Ishikawa (cell line): ENCODE data around the gene ZNF423.

Experiments used
- CEBPB ChIP-seq: IDR thresholded peaks from 2 replicates; pipeline ENCODE4 v1.6.1; 2012
- CREB1 ChIP-seq: IDR thresholded peaks from 2 replicates; pipeline ENCODE4 v1.6.1; 2012; ENCODE audit warnings: low read depth
- EGR1 ChIP-seq: IDR thresholded peaks from 2 replicates; pipeline ENCODE4 v1.6.1; 2012
- EP300 ChIP-seq: IDR thresholded peaks from 2 replicates; pipeline ENCODE4 v1.6.1; 2012; ENCODE audit warnings: borderline replicate concordance
- FOXM1 ChIP-seq: IDR thresholded peaks from 2 replicates; pipeline ENCODE4 v1.6.1; 2012; ENCODE audit warnings: low read depth, borderline replicate concordance
- NFIC ChIP-seq: IDR thresholded peaks from 2 replicates; pipeline ENCODE4 v1.6.1; 2012
- RAD21 ChIP-seq: IDR thresholded peaks from 2 replicates; pipeline ENCODE4 v1.6.1; 2012; ENCODE audit warnings: low read depth
- TAF1 ChIP-seq: IDR thresholded peaks from 2 replicates; pipeline ENCODE4 v1.6.1; 2012; ENCODE audit warnings: low read depth, mild to moderate bottlenecking
- TCF12 ChIP-seq: IDR thresholded peaks from 2 replicates; pipeline ENCODE4 v1.6.1; 2012; ENCODE audit warnings: low read depth
- TEAD4 ChIP-seq: IDR thresholded peaks from 2 replicates; pipeline ENCODE4 v1.6.1; 2012
- YY1 ChIP-seq: IDR thresholded peaks from 2 replicates; pipeline ENCODE4 v1.6.1; 2012; ENCODE audit warnings: low read depth
- ZBTB7A ChIP-seq: IDR thresholded peaks from 2 replicates; pipeline ENCODE4 v1.6.1; 2012; ENCODE audit warnings: low read depth
- TF ChIP-seq, protein P1 (sequence below): IDR thresholded peaks from 2 replicates; pipeline ENCODE4 v1.6.1; 2012
- TF ChIP-seq, protein P2 (sequence below): IDR thresholded peaks from 2 replicates; pipeline ENCODE4 v1.6.1; 2012
- TF ChIP-seq, protein P3 (sequence below): IDR thresholded peaks from 2 replicates; pipeline ENCODE4 v1.6.1; 2012; ENCODE audit warnings: low read depth, mild to moderate bottlenecking

ZNF423 gene

DNA sequence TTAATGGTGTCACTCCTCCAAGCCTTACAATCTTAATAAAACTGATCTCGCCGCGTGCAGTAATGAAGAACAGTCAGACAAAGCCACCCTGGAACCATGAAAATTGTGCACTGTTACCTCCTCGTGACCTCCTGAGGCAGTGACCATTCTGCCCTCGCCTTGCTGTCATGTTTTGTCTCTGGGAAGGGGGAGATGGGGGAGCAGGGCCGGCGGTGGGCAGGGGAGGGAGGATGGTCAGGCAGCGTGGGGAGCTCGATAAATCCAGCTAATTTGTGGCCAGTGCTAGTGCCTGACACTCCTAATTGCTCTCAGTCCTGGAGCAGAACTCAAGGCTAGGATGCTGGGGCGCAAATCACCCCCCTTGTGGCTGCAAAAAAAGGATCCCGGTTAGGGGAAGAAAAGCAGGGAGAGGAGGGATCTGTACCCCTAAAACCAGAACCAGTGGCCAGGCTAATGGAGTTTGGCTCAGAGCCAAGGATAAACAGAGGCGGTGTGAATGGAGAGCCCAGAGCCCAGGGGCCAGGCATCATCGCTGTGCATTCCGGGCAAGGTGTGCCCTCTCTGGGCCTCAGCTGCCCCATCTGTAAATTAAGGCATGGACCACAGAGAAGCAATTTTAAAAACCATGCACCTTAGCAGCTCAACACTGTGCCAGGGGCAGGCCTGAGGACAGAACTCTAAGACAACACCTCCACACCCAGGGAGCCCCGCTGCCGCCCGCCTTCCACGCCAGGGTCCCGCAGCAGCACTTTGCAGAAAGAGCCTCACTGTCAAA is 113.3 kb downstream of the ZNF423 start:
- TF ChIP-seq NFIC (peak; percentile 54), RAD21 (no peak)

DNA sequence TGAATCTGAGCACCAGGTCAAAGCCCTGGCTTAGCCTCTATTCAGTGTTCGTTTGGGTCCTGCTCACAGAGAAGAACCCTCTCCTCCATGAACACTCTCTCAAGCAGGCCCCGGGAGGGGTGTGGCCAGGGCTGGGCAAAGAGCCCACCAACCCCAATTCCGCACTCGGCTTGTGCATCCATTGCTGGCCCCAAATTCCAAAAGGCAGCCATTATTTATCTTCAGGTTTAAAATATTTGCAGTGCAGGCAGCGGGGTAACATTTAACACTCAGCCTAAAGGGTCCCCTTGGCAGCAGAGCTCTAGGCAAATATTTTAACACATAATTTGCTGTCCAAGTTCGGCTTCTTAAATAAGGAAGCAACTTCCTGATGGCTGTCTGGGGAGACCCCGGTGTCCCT is 115.7 kb downstream of the ZNF423 start:
- TF ChIP-seq, protein P1, sequence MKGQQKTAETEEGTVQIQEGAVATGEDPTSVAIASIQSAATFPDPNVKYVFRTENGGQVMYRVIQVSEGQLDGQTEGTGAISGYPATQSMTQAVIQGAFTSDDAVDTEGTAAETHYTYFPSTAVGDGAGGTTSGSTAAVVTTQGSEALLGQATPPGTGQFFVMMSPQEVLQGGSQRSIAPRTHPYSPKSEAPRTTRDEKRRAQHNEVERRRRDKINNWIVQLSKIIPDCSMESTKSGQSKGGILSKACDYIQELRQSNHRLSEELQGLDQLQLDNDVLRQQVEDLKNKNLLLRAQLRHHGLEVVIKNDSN = no peak
- TF ChIP-seq TCF12 (no peak), EGR1 (no peak), CREB1 (no peak), TEAD4 (no peak), RAD21 (no peak), NFIC (no peak), TAF1 (no peak), YY1 (no peak), EP300 (no peak), CEBPB (no peak), ZBTB7A (no peak), FOXM1 (no peak)
- TF ChIP-seq, protein P2, sequence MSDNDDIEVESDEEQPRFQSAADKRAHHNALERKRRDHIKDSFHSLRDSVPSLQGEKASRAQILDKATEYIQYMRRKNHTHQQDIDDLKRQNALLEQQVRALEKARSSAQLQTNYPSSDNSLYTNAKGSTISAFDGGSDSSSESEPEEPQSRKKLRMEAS = no peak
- TF ChIP-seq, protein P3, sequence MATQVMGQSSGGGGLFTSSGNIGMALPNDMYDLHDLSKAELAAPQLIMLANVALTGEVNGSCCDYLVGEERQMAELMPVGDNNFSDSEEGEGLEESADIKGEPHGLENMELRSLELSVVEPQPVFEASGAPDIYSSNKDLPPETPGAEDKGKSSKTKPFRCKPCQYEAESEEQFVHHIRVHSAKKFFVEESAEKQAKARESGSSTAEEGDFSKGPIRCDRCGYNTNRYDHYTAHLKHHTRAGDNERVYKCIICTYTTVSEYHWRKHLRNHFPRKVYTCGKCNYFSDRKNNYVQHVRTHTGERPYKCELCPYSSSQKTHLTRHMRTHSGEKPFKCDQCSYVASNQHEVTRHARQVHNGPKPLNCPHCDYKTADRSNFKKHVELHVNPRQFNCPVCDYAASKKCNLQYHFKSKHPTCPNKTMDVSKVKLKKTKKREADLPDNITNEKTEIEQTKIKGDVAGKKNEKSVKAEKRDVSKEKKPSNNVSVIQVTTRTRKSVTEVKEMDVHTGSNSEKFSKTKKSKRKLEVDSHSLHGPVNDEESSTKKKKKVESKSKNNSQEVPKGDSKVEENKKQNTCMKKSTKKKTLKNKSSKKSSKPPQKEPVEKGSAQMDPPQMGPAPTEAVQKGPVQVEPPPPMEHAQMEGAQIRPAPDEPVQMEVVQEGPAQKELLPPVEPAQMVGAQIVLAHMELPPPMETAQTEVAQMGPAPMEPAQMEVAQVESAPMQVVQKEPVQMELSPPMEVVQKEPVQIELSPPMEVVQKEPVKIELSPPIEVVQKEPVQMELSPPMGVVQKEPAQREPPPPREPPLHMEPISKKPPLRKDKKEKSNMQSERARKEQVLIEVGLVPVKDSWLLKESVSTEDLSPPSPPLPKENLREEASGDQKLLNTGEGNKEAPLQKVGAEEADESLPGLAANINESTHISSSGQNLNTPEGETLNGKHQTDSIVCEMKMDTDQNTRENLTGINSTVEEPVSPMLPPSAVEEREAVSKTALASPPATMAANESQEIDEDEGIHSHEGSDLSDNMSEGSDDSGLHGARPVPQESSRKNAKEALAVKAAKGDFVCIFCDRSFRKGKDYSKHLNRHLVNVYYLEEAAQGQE = no peak

DNA sequence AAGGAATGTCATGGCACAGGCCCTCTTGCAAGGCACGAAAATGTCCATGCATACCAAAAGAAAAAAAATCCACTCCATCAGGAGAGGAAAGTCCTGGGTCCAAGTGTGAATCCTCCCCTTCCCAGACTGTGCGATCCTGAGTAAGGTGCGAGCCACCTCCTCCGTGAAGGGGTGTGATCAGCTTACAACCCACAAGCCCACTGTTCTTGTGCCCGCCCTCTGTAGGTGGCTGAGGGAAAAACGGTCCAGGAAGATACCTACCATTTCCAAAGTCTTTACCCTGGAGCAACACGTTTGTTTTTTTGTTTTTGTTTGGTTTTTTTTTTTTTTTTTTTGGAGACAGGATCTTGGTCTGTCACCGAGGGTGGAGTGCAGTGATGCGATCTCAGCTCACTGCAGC is 116.5 kb downstream of the ZNF423 start:
- TF ChIP-seq NFIC (no peak), RAD21 (peak; percentile 21; the same call in 1 of the 2 replicates)

DNA sequence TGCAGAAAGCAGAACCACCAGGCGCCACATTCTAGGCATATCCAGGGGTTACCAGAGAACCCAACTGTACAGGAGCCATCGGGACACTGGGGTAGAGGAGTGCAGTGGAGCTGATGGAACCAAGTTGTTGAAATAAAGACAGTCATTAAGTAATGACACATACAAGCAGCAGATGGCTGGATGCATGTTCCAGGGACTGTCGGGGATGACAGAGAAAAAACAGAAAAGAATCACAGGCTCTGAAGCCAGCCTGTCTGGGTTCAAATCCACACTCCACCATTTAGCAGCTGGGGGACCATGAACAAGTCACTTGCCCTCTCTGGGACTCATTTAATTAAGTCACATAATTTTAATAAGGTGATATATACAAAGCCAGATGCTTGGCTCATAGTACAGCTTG is 117.1 kb downstream of the ZNF423 start:
- TF ChIP-seq ZBTB7A = no peak

DNA sequence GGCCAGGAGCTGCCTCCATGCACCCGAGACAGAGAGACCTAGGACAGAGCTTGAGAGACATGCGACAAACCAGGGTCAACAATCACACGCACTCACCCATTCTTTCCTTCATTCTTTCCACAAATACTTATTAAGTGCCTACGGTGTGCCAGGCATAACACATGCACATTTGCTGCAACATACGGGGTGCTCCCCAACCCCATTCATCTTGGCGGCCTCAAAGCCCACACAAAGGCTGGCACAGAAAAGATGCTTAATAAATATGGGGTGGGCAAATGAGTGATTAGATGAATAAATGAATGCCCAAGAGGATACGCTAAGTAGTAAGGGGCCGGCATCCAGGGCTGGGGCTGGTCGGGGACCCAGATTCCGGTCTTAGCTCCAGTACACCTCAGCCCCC is 117.9 kb downstream of the ZNF423 start:
- TF ChIP-seq YY1 (no peak), FOXM1 (no peak), ZBTB7A (no peak), RAD21 (no peak), CREB1 (no peak), TAF1 (no peak), EGR1 (no peak), CEBPB (no peak), TCF12 (no peak), TEAD4 (no peak)
- TF ChIP-seq, protein P3 = no peak
- TF ChIP-seq, protein P1 = no peak
- TF ChIP-seq, protein P2 = no peak

DNA sequence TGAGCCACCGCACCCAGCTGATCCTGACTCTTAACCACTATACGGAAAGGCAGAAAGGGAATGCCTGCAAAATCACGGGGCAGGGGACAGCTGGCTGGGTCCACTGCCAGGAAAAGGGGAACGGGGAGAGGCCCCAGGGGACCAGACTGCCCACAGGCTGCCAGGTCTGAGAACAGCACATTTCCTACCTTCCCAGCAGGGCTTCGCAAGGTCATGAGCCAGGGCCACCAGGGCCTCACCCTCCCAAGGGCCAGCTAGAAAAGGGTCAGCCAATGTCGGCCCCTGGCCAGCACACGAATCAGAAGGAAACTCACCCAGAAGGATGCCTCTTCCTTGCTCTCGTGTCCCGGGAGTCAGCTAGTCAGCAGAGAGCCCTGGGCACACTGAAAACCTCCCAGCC is 118.4 kb downstream of the ZNF423 start:
- TF ChIP-seq TCF12 (no peak), ZBTB7A (no peak), RAD21 (no peak), TEAD4 (no peak), FOXM1 (no peak), YY1 (no peak), EP300 (no peak), TAF1 (no peak)
- TF ChIP-seq, protein P2 = no peak
- TF ChIP-seq, protein P1 = no peak
